Loucy (cell line): ENCODE measurements around the gene KCNK7.

Source experiments
- H2AFZ ChIP-seq: fragments of 200-600 bp; sonication (generic); 2 replicates; pipeline ENCODE4 v1.6.0; 2016; ENCODE audit warnings: antibody characterized with exemption, mild to moderate bottlenecking, low read length, moderate library complexity
- H3F3A ChIP-seq: fragments of 200-600 bp; 2 replicates; pipeline ENCODE4 v1.6.0; 2016; ENCODE audit warnings: antibody characterized with exemption, low read depth, mild to moderate bottlenecking
- H3K27me3 ChIP-seq: fragments of 200-600 bp; sonication (generic); 2 replicates; pipeline ENCODE4 v1.6.1; 2014; ENCODE audit warnings: low read length, mild to moderate bottlenecking; ENCODE audit not compliant: insufficient read depth, poor library complexity, severe bottlenecking
- H3K36me3 ChIP-seq: fragments of 200-600 bp; sonication (generic); 2 replicates; pipeline ENCODE4 v1.6.1; 2016; ENCODE audit warnings: low read length; ENCODE audit not compliant: insufficient read depth
- H3K4me1 ChIP-seq: fragments of 200-600 bp; sonication (generic); 2 replicates; pipeline ENCODE4 v1.5.1; 2014; ENCODE audit warnings: low read length, mild to moderate bottlenecking; ENCODE audit not compliant: insufficient read depth, poor library complexity, severe bottlenecking
- H3K4me2 ChIP-seq: fragments of 200-600 bp; sonication (generic); 2 replicates; pipeline ENCODE4 v1.6.0; 2014; ENCODE audit warnings: antibody characterized with exemption, low read length, low read depth, mild to moderate bottlenecking; ENCODE audit not compliant: poor library complexity, severe bottlenecking
- H3K4me3 ChIP-seq: fragments of 200-600 bp; sonication (generic); 2 replicates; pipeline ENCODE4 v1.5.1; 2014; ENCODE audit warnings: low read length, mild to moderate bottlenecking, mixed read lengths; ENCODE audit not compliant: poor library complexity, severe bottlenecking
- H3K79me2 ChIP-seq: fragments of 200-600 bp; sonication (generic); 2 replicates; pipeline ENCODE4 v1.6.1; 2014; ENCODE audit warnings: low read length; ENCODE audit not compliant: insufficient read depth
- H3K9ac ChIP-seq: fragments of 200-600 bp; sonication (generic); 2 replicates; pipeline ENCODE4 v1.6.0; 2014; ENCODE audit warnings: mild to moderate bottlenecking, low read depth, low read length, moderate library complexity; ENCODE audit not compliant: poor library complexity, severe bottlenecking
- H3K9me2 ChIP-seq: fragments of 200-600 bp; sonication (generic); replicated peaks from 2 replicates; pipeline ENCODE4 v1.6.1; 2016; ENCODE audit warnings: low read depth, low read length, mixed read lengths
- H3K9me3 ChIP-seq: fragments of 200-600 bp; sonication (generic); 2 replicates; pipeline ENCODE4 v1.6.1; 2014; ENCODE audit warnings: mild to moderate bottlenecking, antibody characterized with exemption, low read length, low read depth; ENCODE audit not compliant: insufficient read depth
- H4K20me1 ChIP-seq: fragments of 200-600 bp; sonication (generic); 2 replicates; pipeline ENCODE4 v1.6.0; 2014; ENCODE audit warnings: antibody characterized with exemption, low read length, mild to moderate bottlenecking; ENCODE audit not compliant: insufficient read depth, poor library complexity, severe bottlenecking
- EZH2phosphoT487 ChIP-seq: fragments of 200-600 bp; IDR thresholded peaks from 2 replicates; pipeline ENCODE4 v1.6.1; 2018; ENCODE audit warnings: antibody characterized with exemption, mild to moderate bottlenecking, moderate library complexity, borderline replicate concordance
- TF ChIP-seq, protein P1 (sequence below): fragments of 200-600 bp; sonication (generic); conservative IDR thresholded peaks from 2 replicates; pipeline ENCODE4 v1.5.1; 2014; ENCODE audit warnings: mild to moderate bottlenecking, antibody characterized with exemption, low read length

Gene KCNK7

DNA sequence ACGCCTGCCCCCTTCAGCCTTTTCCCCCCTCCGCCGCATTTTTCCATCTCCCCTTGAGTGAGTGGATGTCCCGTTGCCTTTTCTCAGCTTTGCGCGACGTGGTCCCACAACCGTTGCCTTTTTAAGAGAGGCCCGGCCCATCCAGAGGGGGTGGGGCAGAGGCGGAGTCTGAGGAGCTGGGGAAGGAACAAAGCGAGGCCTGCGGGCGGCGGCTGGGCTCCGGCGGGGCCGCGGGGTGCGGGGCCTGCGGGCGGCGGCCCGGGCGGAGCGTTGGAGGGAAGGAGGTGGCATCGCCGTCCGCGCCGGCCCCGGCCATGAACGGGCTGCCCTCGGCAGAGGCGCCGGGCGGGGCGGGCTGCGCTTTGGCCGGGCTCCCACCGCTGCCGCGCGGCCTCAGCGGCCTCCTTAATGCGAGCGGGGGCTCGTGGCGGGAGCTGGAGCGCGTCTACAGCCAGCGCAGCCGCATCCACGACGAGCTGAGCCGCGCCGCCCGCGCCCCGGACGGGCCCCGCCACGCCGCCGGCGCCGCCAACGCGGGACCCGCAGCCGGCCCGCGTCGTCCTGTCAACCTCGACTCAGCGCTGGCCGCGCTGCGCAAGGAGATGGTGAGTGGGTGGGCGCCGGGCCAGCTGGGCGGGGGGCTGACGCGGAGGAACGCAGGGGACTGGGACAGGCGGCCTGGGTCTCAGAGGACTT lies 23.1 kb downstream of the KCNK7 start, which contains the start of gene FAM89B:
TSS of gene FAM89B (plus strand) at position 183 of the 696 bp plus-strand sequence. CDS start at position 315, 132 bp downstream.
- Histone ChIP-seq H3K4me2 (peak within 1 kb of the TSS; percentile 94), H3K27me3 (no peaks in the 10 kb centered on the region), H3K9me3 (no peaks in the 10 kb centered on the region), H4K20me1 (peaks cover 30% of the 10 kb centered on the region), H3K79me2 (peaks cover 69% of the 10 kb centered on the region), H3K9me2 (no peaks in the 10 kb centered on the region), H3K4me1 (peaks cover 56% of the 10 kb centered on the region), H3F3A (peaks cover 16% of the 10 kb centered on the region), H2AFZ (no peak within 1 kb of the TSS), H3K36me3 (no peaks in the 10 kb centered on the region), H3K4me3 (peak within 1 kb of the TSS; percentile 90), H3K9ac (peak within 1 kb of the TSS; percentile 87)
- TF ChIP-seq, protein P1, sequence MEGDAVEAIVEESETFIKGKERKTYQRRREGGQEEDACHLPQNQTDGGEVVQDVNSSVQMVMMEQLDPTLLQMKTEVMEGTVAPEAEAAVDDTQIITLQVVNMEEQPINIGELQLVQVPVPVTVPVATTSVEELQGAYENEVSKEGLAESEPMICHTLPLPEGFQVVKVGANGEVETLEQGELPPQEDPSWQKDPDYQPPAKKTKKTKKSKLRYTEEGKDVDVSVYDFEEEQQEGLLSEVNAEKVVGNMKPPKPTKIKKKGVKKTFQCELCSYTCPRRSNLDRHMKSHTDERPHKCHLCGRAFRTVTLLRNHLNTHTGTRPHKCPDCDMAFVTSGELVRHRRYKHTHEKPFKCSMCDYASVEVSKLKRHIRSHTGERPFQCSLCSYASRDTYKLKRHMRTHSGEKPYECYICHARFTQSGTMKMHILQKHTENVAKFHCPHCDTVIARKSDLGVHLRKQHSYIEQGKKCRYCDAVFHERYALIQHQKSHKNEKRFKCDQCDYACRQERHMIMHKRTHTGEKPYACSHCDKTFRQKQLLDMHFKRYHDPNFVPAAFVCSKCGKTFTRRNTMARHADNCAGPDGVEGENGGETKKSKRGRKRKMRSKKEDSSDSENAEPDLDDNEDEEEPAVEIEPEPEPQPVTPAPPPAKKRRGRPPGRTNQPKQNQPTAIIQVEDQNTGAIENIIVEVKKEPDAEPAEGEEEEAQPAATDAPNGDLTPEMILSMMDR = no peak
- no peak for TF ChIP-seq EZH2phosphoT487

DNA sequence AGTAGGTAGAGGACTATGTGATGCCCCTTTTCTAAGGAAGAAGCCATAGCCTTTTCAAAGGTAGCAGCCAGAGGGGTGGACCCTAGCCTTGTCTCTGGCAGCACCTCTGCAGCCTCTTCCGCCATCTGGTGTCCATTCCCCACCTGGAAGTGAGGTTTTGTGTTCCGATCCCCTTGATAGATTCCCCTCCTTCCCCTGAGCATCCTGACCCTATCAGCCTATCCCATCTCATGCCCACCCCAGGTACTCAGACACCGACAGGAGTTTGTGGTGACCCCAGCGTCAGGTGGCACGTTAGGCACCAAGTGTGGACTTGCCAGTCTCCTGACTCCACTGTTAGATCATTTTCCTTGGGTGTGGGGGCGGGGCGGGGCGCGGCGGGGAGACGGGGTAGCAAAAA lies 23.7 kb downstream of the KCNK7 start:
- Histone ChIP-seq H2AFZ (no peak overlapping the region), H4K20me1 (peaks cover 30% of the 10 kb centered on the region), H3K4me3 (peak overlapping the region; percentile 90), H3F3A (peaks cover 16% of the 10 kb centered on the region), H3K9me3 (no peaks in the 10 kb centered on the region), H3K4me2 (peak overlapping the region; percentile 94), H3K9ac (peak overlapping the region; percentile 87), H3K4me1 (peaks cover 51% of the 10 kb centered on the region), H3K27me3 (no peaks in the 10 kb centered on the region), H3K9me2 (no peaks in the 10 kb centered on the region), H3K36me3 (no peaks in the 10 kb centered on the region), H3K79me2 (peaks cover 69% of the 10 kb centered on the region)
- TF ChIP-seq, protein P1 = peak; percentile 55
- no peak for TF ChIP-seq EZH2phosphoT487

DNA sequence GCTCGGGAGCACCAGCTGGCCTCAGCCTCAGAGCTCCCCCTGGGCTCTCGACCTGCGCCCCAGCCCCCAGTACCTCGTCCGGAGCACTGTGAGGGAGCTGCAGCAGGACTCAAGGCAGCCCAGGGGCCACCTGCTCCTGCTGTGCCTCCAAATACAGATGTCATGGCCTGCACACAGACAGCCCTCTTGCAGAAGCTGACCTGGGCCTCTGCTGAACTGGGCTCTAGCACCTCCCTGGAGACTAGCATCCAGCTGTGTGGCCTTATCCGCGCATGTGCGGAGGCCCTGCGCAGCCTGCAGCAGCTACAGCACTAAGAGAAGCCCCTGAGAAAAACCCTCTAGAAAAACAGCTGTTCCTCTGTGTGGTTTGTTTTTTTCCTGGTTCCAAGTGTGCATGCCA lies 24.2 kb downstream of the KCNK7 start:
- Histone ChIP-seq H3K9ac (peak overlapping the region; percentile 87), H3K36me3 (no peaks in the 10 kb centered on the region), H3K9me3 (no peaks in the 10 kb centered on the region), H3K4me3 (peak overlapping the region; percentile 90), H3K27me3 (no peaks in the 10 kb centered on the region), H3K4me1 (peaks cover 48% of the 10 kb centered on the region), H3K9me2 (no peaks in the 10 kb centered on the region), H3K4me2 (peak overlapping the region; percentile 94), H2AFZ (no peak overlapping the region), H3F3A (peaks cover 16% of the 10 kb centered on the region), H3K79me2 (peaks cover 63% of the 10 kb centered on the region), H4K20me1 (peaks cover 30% of the 10 kb centered on the region)
- no peak for TF ChIP-seq EZH2phosphoT487
- TF ChIP-seq, protein P1 = no peak
